Lung (tissue), 12 donors: ENCODE results near the gene ATOX1. TPM values are rescaled to one million over a fixed set of nuclear protein-coding genes. Genes with fewer than 3 reads are reported as not detected.
A peak's percentile ranks its signal among the peaks of the same experiment; 100 is the strongest.

Experiments used
- ATAC-seq: fragments of 200-7000 bp; cut with Tn5 transposase; one replicate; pipeline ENCODE4 v1.9.1; 2020; ENCODE audit warnings: moderate number of reproducible peaks; ENCODE audit not compliant: insufficient read depth, low FRiP score
- DNase-seq, 3 donors: peaks; one replicate each; pipeline ENCODE4 v3.0.0-alpha.2; 2013 to 2017
- H3K27ac ChIP-seq, 2 donors: one replicate each; pipeline ENCODE4 v1.5.1; 2013; ENCODE audit warnings: mild to moderate bottlenecking in 2 of 2, moderate library complexity in 2 of 2, control low read depth in 1 of 2, inconsistent platforms in 1 of 2, low read depth in 1 of 2, low read length in 1 of 2
- H3K27me3 ChIP-seq, 3 donors: one replicate each; pipeline ENCODE4 v1.5.1; 2013; ENCODE audit warnings: low read length in 2 of 3; ENCODE audit not compliant: control insufficient read depth in 3 of 3, insufficient read depth in 3 of 3
- H3K36me3 ChIP-seq, 4 donors: one replicate each; pipeline ENCODE4 v1.5.1; 2013; ENCODE audit warnings: low read length in 4 of 4, mild to moderate bottlenecking in 1 of 4, moderate library complexity in 1 of 4; ENCODE audit not compliant: control insufficient read depth in 4 of 4, insufficient read depth in 4 of 4
- H3K4me1 ChIP-seq, 5 donors: one replicate each; pipeline ENCODE4 v1.5.1; 2013; ENCODE audit warnings: low read length in 5 of 5, mild to moderate bottlenecking in 2 of 5, moderate library complexity in 1 of 5; ENCODE audit not compliant: control insufficient read depth in 5 of 5, insufficient read depth in 5 of 5
- H3K4me3 ChIP-seq: one replicate; pipeline ENCODE4 v1.5.1; 2013; ENCODE audit warnings: mild to moderate bottlenecking, control low read depth, moderate library complexity
- H3K9ac ChIP-seq, 2 donors: one replicate each; pipeline ENCODE4 v1.5.1; 2013; ENCODE audit warnings: low read length in 2 of 2, control low read depth in 1 of 2; ENCODE audit not compliant: insufficient read depth in 1 of 2
- H3K9me3 ChIP-seq, 4 donors: one replicate each; pipeline ENCODE4 v1.5.1; 2013; ENCODE audit warnings: low read length in 3 of 4, mild to moderate bottlenecking in 1 of 4, moderate library complexity in 1 of 4; ENCODE audit not compliant: control insufficient read depth in 4 of 4, insufficient read depth in 3 of 4
- WGBS, 2 donors: extraction: QIAGEN DNeasy Blood & Tissue Kit; methylation state at CpG; one replicate each; pipeline ENCODE4 v1.1.7; 2013; 5-methylcytosine and 5-hydroxymethylcytosine counted together
- polyA plus RNA-seq, 2 donors: library from polyadenylated mRNA; stranded (reverse); fragments of 200-250 nt; gene quantifications; one replicate each; pipeline ENCODE4 v1.2.1, GENCODE V29; 2013
- total RNA-seq, 2 donors: library from RNA; depleted of rRNA in 1 of 2; stranded (reverse); fragments of >200 nt in 1 of 2; gene quantifications; one replicate each; pipeline ENCODE4 v1.2.1, GENCODE V29; 2014 to 2021
- TF ChIP-seq, protein P1 (sequence below): IDR thresholded peaks from 2 replicates; pipeline ENCODE4 v1.5.1; 2012; ENCODE audit warnings: mild to moderate bottlenecking; ENCODE audit errors: control extremely low read depth, extremely low read depth
- donor health status: control.
- donor health status: control.
- donor health status: Bipolar disorder and iron deficiency.
- donor health status: healthy.
- donor health status: DM: yes; HTN: yes; CAD: no.

ATOX1 gene
- total and polyA plus RNA-seq, 4 donors, result 65.1 to 225 (median 121) TPM

GRCh38 chr5:151740958-151741373, 17.5 kb downstream of the ATOX1 start:
- H3K27me3 ChIP-seq, result no peaks in the 10 kb centered on the region
- no peak overlapping the region for H3K4me3 ChIP-seq

GRCh38 chr5:151740336-151740942, 18.0 kb downstream of the ATOX1 start:
- WGBS, 2 donors, result 21 to 43% methylated on average over 11 of the region's 11 CpGs
- TF ChIP-seq, protein P1, sequence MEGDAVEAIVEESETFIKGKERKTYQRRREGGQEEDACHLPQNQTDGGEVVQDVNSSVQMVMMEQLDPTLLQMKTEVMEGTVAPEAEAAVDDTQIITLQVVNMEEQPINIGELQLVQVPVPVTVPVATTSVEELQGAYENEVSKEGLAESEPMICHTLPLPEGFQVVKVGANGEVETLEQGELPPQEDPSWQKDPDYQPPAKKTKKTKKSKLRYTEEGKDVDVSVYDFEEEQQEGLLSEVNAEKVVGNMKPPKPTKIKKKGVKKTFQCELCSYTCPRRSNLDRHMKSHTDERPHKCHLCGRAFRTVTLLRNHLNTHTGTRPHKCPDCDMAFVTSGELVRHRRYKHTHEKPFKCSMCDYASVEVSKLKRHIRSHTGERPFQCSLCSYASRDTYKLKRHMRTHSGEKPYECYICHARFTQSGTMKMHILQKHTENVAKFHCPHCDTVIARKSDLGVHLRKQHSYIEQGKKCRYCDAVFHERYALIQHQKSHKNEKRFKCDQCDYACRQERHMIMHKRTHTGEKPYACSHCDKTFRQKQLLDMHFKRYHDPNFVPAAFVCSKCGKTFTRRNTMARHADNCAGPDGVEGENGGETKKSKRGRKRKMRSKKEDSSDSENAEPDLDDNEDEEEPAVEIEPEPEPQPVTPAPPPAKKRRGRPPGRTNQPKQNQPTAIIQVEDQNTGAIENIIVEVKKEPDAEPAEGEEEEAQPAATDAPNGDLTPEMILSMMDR, result peak; percentile 64
- Histone ChIP-seq H3K9me3 (no peaks in the 10 kb centered on the region), H3K4me1 (peaks cover 0 to 16% (median 7%) of the 10 kb centered on the region in 5 donors), H3K36me3 (peaks cover 0 to 20% (median 8%) of the 10 kb centered on the region in 4 donors), H3K27ac (peak overlapping the region; percentile 47 to 67), H3K4me3 (no peak overlapping the region), H3K9ac (peak overlapping the region in 1 of 2 donors; percentile 9), H3K27me3 (no peaks in the 10 kb centered on the region)
- DNase-seq (peak; percentile 77 to 91 (median 89)), ATAC-seq (peak; percentile 71)

More at GRCh38 chr5:151740958-151741373, 17.5 kb downstream of the ATOX1 start:
- no peak overlapping the region for H3K9ac ChIP-seq
- peaks cover 4 to 16% (median 8%) of the 10 kb centered on the region in 5 donors for H3K4me1 ChIP-seq
- TF ChIP-seq, protein P1, result no peak
- peaks cover 0 to 25% (median 13%) of the 10 kb centered on the region in 4 donors for H3K36me3 ChIP-seq
- WGBS, 2 donors, result 66 to 79% methylated on average over 2 of the region's 2 CpGs
- no peak for DNase-seq
- H3K9me3 ChIP-seq, result no peaks in the 10 kb centered on the region
- no peak for ATAC-seq
- H3K27ac ChIP-seq, result peak overlapping the region; percentile 56 to 67

GRCh38 chr5:151739939-151740335, 18.5 kb downstream of the ATOX1 start:
- peak; percentile 31 for ATAC-seq
- DNase-seq, result peak in 1 of 3 donors; percentile 47

More at GRCh38 chr5:151739939-151740335, 18.5 kb downstream of the ATOX1 start:
- H3K9me3 ChIP-seq, result no peaks in the 10 kb centered on the region
- no peaks in the 10 kb centered on the region for H3K27me3 ChIP-seq
- H3K9ac ChIP-seq, result peak overlapping the region in 1 of 2 donors; percentile 9
- peaks cover 0 to 16% (median 6%) of the 10 kb centered on the region in 5 donors for H3K4me1 ChIP-seq
- 62 to 81% methylated on average over 4 of the region's 4 CpGs for WGBS, 2 donors
- peak overlapping the region in 1 of 2 donors; percentile 55 for H3K27ac ChIP-seq
- peaks cover 0 to 15% (median 4%) of the 10 kb centered on the region in 4 donors for H3K36me3 ChIP-seq
- TF ChIP-seq, protein P1, result no peak
- H3K4me3 ChIP-seq, result no peak overlapping the region
